ENCODE results near the gene OR6C3.
"Not testable (repeated sequence)": the region's sequence is repeated elsewhere in the genome, so short reads cannot be mapped to it uniquely, and the experiment has no call there.

Gene OR6C3

DNA sequence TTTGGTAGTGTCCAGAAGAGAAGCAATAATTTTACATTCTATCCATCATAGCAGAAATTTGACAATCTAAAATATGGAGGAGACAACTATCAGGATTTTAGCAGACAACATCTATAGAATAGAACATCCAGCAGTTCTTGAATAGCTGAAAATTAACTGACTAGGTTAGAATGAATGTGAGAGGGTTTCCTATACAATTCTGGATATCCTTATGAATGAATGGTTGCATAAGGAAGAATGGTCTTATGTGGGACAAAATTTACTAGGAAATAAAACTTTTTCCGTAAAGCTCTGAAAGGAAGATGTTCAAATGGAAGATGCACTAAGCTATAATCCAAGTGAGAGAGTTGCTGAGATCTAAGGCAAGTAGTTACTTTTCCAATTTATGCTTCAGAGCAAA is at the start of gene OR6C3:
OR6C3 (plus strand) TSS at position 301 of the 400 bp plus-strand sequence. CDS start 955 bp downstream, outside the sequence.
- no peak for DNase-seq

- DNase-seq = no peak
Measured at GRCh38 chr12:55280991-55281390, 49.6 kb upstream of the OR6C3 start.

DNA sequence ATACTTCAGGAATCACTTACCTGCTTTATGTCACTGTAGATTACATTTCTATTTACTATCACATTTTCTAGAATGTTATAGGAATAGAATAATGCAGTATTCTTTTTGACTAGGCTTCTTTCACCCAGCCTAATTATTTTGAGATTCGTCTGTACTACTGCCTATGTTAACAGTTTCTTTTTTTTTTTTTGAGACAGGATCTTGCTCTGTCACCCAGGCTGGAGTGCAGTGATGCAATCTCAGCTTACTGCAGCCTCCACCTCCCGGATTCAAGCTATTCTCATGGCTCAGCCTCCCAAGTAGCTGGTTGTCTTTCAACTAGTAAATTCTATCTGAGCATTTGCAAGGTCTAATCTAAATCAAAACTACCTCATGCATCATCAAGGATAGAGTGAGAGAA is 40.5 kb upstream of the OR6C3 start:
- DNase-seq = no peak

- no peak for DNase-seq
Measured at GRCh38 chr12:55296469-55296868, 34.1 kb upstream of the OR6C3 start, which contains the start of gene OR6C6. Gene OR6C6, minus strand, starts transcription at chr12:55296569. Its CDS starts 1,337 bp downstream, at chr12:55295232.

- DNase-seq = no peak
Measured at GRCh38 chr12:55314043-55314442, 16.5 kb upstream of the OR6C3 start, which contains the start of gene OR6C1. Gene OR6C1, plus strand, starts transcription at chr12:55314343. Its CDS starts 6,257 bp downstream, at chr12:55320600.

- no peak for DNase-seq
Measured at GRCh38 chr12:55320201-55320600, 10.3 kb upstream of the OR6C3 start.

GRCh38 chr12:55325801-55326200 is 4.7 kb upstream of the OR6C3 start:
- not testable (repeated sequence) for DNase-seq

DNA sequence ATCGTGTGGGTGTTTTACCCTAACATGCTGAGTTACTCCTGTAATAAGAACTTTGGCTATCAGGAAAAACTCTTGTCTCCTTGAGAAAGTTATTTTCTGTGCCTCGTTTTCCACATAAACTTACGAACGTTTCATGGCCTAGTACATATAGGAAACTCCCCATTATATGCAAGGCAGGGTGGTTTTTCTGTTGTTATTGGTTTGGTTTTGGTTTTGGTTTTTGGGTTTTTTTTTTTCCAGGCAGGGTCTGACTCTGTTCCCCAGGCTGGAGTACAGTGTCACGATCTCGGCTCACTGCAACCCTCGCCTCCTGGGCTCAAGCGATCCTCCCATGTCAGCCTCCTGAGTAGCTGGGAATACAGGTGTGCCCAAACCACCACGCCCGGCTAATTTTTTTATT is 5.5 kb downstream of the OR6C3 start:
- DNase-seq = no peak

GRCh38 chr12:55355338-55355737 is 24.8 kb downstream of the OR6C3 start:
- DNase-seq = not testable (repeated sequence)

DNA sequence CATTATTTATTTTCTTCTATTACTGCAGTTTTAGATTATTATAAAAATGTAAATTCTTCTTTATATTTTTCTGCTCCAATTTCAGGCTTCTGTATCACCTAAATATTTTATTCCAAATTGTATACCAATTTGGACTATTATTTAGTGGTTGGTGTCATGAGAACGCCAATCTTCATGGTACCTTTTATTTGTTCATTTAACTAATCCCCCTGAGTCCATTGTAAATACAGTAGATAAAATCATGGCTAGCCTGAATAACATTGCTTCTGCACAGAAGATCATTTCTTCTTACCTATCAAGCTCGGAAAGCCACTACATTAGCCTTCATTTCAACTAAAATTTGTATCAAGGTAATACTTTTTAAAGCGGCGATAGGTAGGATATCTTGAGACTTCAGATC is 32.1 kb downstream of the OR6C3 start, which contains the start of gene OR6C75:
OR6C75 (plus strand) TSS at position 301 of the 400 bp plus-strand sequence. CDS start 2,136 bp downstream, outside the sequence.
- DNase-seq = no peak

DNA sequence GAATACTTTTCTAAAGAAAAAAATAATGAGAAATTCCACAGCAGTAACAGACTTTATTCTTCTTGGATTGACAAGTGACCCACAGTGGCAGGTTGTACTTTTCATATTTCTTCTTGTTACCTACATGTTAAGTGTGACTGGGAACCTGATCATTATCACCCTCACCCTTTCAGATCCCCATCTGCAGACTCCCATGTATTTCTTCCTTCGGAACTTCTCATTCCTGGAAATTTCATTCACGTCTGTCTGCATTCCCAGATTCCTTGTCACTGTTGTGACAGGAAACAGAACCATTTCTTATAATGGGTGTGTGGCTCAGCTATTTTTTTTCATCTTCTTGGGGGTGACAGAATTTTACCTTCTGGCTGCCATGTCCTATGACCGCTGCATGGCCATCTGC is 34.5 kb downstream of the OR6C3 start:
- no peak for DNase-seq

- no peak for DNase-seq
Measured at GRCh38 chr12:55372521-55372920, 42.0 kb downstream of the OR6C3 start.

Data from 8988T (cell line).